Measurements from ENCODE around the gene AARS1. TPM values are rescaled to one million over a fixed set of nuclear protein-coding genes. Genes with fewer than 3 reads are reported as not detected.
"Not testable (repeated sequence)": the region's sequence is repeated elsewhere in the genome, so short reads cannot be mapped to it uniquely, and the experiment has no call there.

AARS1 gene
- total and polyA plus RNA-seq, 2 donors (not counting 3 experiments of a cell fraction or from before 2014, with no cell fraction given): 71.3 to 110 TPM

GRCh38 chr16:70250748-70251628 lies 38.3 kb downstream of the AARS1 start:
- Histone ChIP-seq H3K4me2 (ENCODE audit: insufficient read depth, low read length) (peak overlapping the region; percentile 86), H3K4me1 (ENCODE audit: control insufficient read depth, extremely low read depth, insufficient read depth, low read length) (peaks cover 3% of the 10 kb centered on the region), H3K9ac (replicated peaks; ENCODE audit: extremely low read depth, insufficient read depth, low read length) (peak overlapping the region; percentile 52), H3K27ac (ENCODE audit: insufficient read depth, low read depth, low read length) (no peak overlapping the region), H4K20me1 (replicated peaks; ENCODE audit: control insufficient read depth, extremely low read depth, insufficient read depth, low read length) (no peaks in the 10 kb centered on the region), H3K9me1 (replicated peaks; ENCODE audit: control insufficient read depth, extremely low read depth, insufficient read depth, low read length) (no peaks in the 10 kb centered on the region), H2AFZ (ENCODE audit: low read depth, low read length) (no peak overlapping the region), H3K4me3 (replicated peaks in 1 of 3; ENCODE audit: insufficient read depth in 1 of 3, low read depth in 1 of 3, low read length in 3 of 3) (peak overlapping the region; percentile 64 to 67 (median 66)), H3K27me3 (ENCODE audit: control insufficient read depth in 2 of 2, insufficient read depth in 2 of 2, low read length in 2 of 2) (no peaks in the 10 kb centered on the region), H3K36me3 (ENCODE audit: control insufficient read depth in 2 of 2, extremely low read depth in 1 of 2, insufficient read depth in 2 of 2, low read length in 2 of 2) (peaks cover 8 to 34% of the 10 kb centered on the region in 2 experiments), H3K79me2 (ENCODE audit: control insufficient read depth, insufficient read depth, low read length) (peaks cover 26% of the 10 kb centered on the region), H3K9me3 (replicated peaks; ENCODE audit: control insufficient read depth, insufficient read depth, low read length) (no peaks in the 10 kb centered on the region)
- dilution Hi-C loops (cut with MboI; ENCODE audit: extremely low pct_ligation_motif_present, low sequenced_read_pairs) (no loop called here), intact Hi-C loops (cut with micrococcal nuclease) (no loop called here)
- ChIA-PET CTCF (interaction anchor here (0.6 to 1.9 kb wide), 12 partner anchors 9 to 91 kb away, joined by 3 to 12 read pairs (median 5); partner anchors contain the start of gene AARS1), POLR2A (interaction anchor here (0.6 kb wide), 1 partner anchor 11 kb away, joined by 4 read pairs; no protein-coding TSS in a partner anchor)
- DNase-seq (ENCODE audit: low read depth, low spot score) (peak; percentile 72), FAIRE-seq (no peak)
- no peak for TF ChIP-seq FOS (IDR thresholded peaks at IDR 0.05; ENCODE audit: borderline replicate concordance, insufficient read depth, low read length)
- peak in 1 of 2 donors; percentile 27 for TF ChIP-seq CTCF (IDR thresholded peaks at IDR 0.05; ENCODE audit: extremely low read depth in 1 of 2, insufficient read depth in 1 of 2, low read depth in 1 of 2, low read length in 2 of 2)
- no TSS peak for BruUV-seq (replicated peaks)

- H3K9ac ChIP-seq (replicated peaks; ENCODE audit: extremely low read depth, insufficient read depth, low read length); H3K9me1 ChIP-seq (replicated peaks; ENCODE audit: control insufficient read depth, extremely low read depth, insufficient read depth, low read length); H3K9me3 ChIP-seq (replicated peaks; ENCODE audit: control insufficient read depth, insufficient read depth, low read length); POLR2A ChIA-PET; BruUV-seq (replicated peaks); dilution Hi-C loops (cut with MboI; ENCODE audit: extremely low pct_ligation_motif_present, low sequenced_read_pairs); H2AFZ ChIP-seq (ENCODE audit: low read depth, low read length); H3K4me1 ChIP-seq (ENCODE audit: control insufficient read depth, extremely low read depth, insufficient read depth, low read length); H4K20me1 ChIP-seq (replicated peaks; ENCODE audit: control insufficient read depth, extremely low read depth, insufficient read depth, low read length); H3K27ac ChIP-seq (ENCODE audit: insufficient read depth, low read depth, low read length); intact Hi-C loops (cut with micrococcal nuclease); DNase-seq (ENCODE audit: low read depth, low spot score); H3K27me3 ChIP-seq (ENCODE audit: control insufficient read depth in 2 of 2, insufficient read depth in 2 of 2, low read length in 2 of 2): not testable (repeated sequence)
- Histone ChIP-seq H3K36me3 (ENCODE audit: control insufficient read depth in 2 of 2, extremely low read depth in 1 of 2, insufficient read depth in 2 of 2, low read length in 2 of 2) (peaks cover 7 to 26% of the 10 kb centered on the region in 2 experiments), H3K79me2 (ENCODE audit: control insufficient read depth, insufficient read depth, low read length) (peaks cover 26% of the 10 kb centered on the region), H3K4me2 (ENCODE audit: insufficient read depth, low read length) (peak overlapping the region; percentile 86), H3K4me3 (replicated peaks in 1 of 3; ENCODE audit: insufficient read depth in 1 of 3, low read depth in 1 of 3, low read length in 3 of 3) (peak overlapping the region in 1 of 3 experiments; percentile 58)
- peak; percentile 4 for FAIRE-seq
- CTCF ChIA-PET: interaction anchor here (1.2 kb wide), 1 partner anchor 18 kb away, joined by 7 read pairs; no protein-coding TSS in a partner anchor
Observed at GRCh38 chr16:70249697-70250096, 39.6 kb downstream of the AARS1 start.

DNA sequence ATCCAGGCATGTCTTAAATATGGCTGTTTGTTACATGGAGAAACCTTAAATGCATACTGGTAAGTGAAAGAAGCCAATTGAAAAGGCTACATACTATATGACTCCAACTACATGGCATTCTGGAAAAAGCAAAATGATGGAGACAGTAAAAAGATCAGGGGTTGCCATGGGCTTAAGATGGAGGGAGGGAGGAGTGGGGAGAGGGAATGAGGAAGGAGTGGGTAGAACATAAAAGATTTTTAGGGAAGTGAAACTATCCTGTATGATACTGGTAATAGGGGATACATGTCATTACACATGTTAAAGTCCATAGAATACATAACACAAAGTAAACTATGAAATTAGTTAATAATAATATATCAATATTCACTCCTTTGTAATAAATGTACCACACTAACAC lies 50.5 kb downstream of the AARS1 start:
- CTCF ChIA-PET; H3K79me2 ChIP-seq (ENCODE audit: control insufficient read depth, insufficient read depth, low read length); intact Hi-C loops (cut with micrococcal nuclease); DNase-seq (ENCODE audit: low read depth, low spot score); H3K9ac ChIP-seq (replicated peaks; ENCODE audit: extremely low read depth, insufficient read depth, low read length); H3K4me3 ChIP-seq (replicated peaks in 1 of 3; ENCODE audit: insufficient read depth in 1 of 3, low read depth in 1 of 3, low read length in 3 of 3); H3K27me3 ChIP-seq (ENCODE audit: control insufficient read depth in 2 of 2, insufficient read depth in 2 of 2, low read length in 2 of 2); H3K9me3 ChIP-seq (replicated peaks; ENCODE audit: control insufficient read depth, insufficient read depth, low read length); POLR2A ChIA-PET; FAIRE-seq; H3K4me2 ChIP-seq (ENCODE audit: insufficient read depth, low read length); H3K4me1 ChIP-seq (ENCODE audit: control insufficient read depth, extremely low read depth, insufficient read depth, low read length); H3K9me1 ChIP-seq (replicated peaks; ENCODE audit: control insufficient read depth, extremely low read depth, insufficient read depth, low read length); H2AFZ ChIP-seq (ENCODE audit: low read depth, low read length); H3K27ac ChIP-seq (ENCODE audit: insufficient read depth, low read depth, low read length); H4K20me1 ChIP-seq (replicated peaks; ENCODE audit: control insufficient read depth, extremely low read depth, insufficient read depth, low read length); H3K36me3 ChIP-seq (ENCODE audit: control insufficient read depth in 2 of 2, extremely low read depth in 1 of 2, insufficient read depth in 2 of 2, low read length in 2 of 2); dilution Hi-C loops (cut with MboI; ENCODE audit: extremely low pct_ligation_motif_present, low sequenced_read_pairs); BruUV-seq (replicated peaks): not testable (repeated sequence)

Measured in endothelial cell of umbilical vein (primary cell).